C4-2B (cell line): ENCODE results near the gene EIF3CL.
"Not testable (repeated sequence)": the region's sequence is repeated elsewhere in the genome, so short reads cannot be mapped to it uniquely, and the experiment has no call there.

Source experiments
- ZFX ChIP-seq: fragments of 450-650 bp; IDR thresholded peaks from 2 replicates; pipeline ENCODE4 v1.6.1; 2017
- TF ChIP-seq, protein P1 (sequence below): fragments of 450-650 bp; conservative IDR thresholded peaks from 2 replicates; pipeline ENCODE4 v1.5.1; 2017; ENCODE audit warnings: mild to moderate bottlenecking

DNA sequence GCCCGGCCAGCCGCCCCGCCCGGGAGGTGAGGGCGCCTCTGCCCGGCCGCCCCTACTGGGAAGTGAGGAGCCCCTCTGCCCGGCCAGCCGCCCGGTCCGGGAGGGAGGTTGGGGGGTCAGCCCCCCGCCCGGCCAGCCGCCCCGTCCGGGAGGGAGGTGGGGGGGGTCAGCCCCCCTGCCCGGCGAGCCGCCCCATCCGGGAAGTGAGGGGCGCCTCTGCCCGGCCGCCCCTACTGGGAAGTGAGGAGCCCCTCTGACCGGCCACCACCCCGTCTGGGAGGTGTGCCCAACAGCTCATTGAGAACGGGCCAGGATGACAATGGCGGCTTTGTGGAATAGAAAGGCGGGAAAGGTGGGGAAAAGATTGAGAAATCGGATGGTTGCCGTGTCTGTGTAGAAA lies 13.4 kb upstream of the EIF3CL start:
- TF ChIP-seq, protein P1, sequence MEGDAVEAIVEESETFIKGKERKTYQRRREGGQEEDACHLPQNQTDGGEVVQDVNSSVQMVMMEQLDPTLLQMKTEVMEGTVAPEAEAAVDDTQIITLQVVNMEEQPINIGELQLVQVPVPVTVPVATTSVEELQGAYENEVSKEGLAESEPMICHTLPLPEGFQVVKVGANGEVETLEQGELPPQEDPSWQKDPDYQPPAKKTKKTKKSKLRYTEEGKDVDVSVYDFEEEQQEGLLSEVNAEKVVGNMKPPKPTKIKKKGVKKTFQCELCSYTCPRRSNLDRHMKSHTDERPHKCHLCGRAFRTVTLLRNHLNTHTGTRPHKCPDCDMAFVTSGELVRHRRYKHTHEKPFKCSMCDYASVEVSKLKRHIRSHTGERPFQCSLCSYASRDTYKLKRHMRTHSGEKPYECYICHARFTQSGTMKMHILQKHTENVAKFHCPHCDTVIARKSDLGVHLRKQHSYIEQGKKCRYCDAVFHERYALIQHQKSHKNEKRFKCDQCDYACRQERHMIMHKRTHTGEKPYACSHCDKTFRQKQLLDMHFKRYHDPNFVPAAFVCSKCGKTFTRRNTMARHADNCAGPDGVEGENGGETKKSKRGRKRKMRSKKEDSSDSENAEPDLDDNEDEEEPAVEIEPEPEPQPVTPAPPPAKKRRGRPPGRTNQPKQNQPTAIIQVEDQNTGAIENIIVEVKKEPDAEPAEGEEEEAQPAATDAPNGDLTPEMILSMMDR = not testable (repeated sequence)
- TF ChIP-seq ZFX = not testable (repeated sequence)
